Urinary bladder (tissue), 4 donors: ENCODE data around the gene LRWD1. TPM values are rescaled to one million over a fixed set of nuclear protein-coding genes. Genes with fewer than 3 reads are reported as not detected.

Experiments used
- DNase-seq: peaks from one replicate; pipeline ENCODE4 v3.0.0-alpha.2; 2015; ENCODE audit errors: extremely low spot score
- H3K27ac ChIP-seq: one replicate; pipeline ENCODE4 v1.5.1; 2013; ENCODE audit warnings: low read depth, mild to moderate bottlenecking, moderate library complexity
- H3K36me3 ChIP-seq: one replicate; pipeline ENCODE4 v1.6.1; 2013; ENCODE audit warnings: mild to moderate bottlenecking, moderate library complexity; ENCODE audit not compliant: insufficient read depth
- H3K4me1 ChIP-seq: one replicate; pipeline ENCODE4 v1.6.1; 2013; ENCODE audit warnings: mild to moderate bottlenecking, moderate library complexity; ENCODE audit not compliant: insufficient read depth
- H3K4me3 ChIP-seq: one replicate; pipeline ENCODE4 v1.5.1; 2013; ENCODE audit warnings: low read depth, low read length
- WGBS: extraction: QIAGEN DNeasy Blood & Tissue Kit; methylation state at CpG from one replicate; pipeline ENCODE4 v1.1.7; 2013; 5-methylcytosine and 5-hydroxymethylcytosine counted together
- polyA plus RNA-seq: library from polyadenylated mRNA; stranded (reverse); fragments of 200-250 nt; gene quantifications from one replicate; pipeline ENCODE4 v1.2.3, GENCODE V29; 2013
- total RNA-seq: library from RNA; depleted of rRNA; stranded (reverse); fragments of >200 nt; gene quantifications from one replicate; pipeline ENCODE4 v1.2.3, GENCODE V29; 2014
- donor health status: healthy with polysubstance abuse.
- donor health status: healthy.

LRWD1 gene
- total RNA-seq, result 8.6 TPM
- 17.5 TPM for polyA plus RNA-seq

GRCh38 chr7:102464577-102465280 lies at the start of gene LRWD1, which contains the start of gene ALKBH4:
Gene LRWD1 (plus strand): TSS chr7:102464984. CDS start chr7:102465081, 97 bp downstream.
Gene ALKBH4 (minus strand): TSS chr7:102464863. CDS start chr7:102464836, 27 bp downstream.
- Histone ChIP-seq H3K4me3 (peak within 1 kb of the TSS; percentile 77), H3K4me1 (no peaks in the 10 kb centered on the region), H3K27ac (peak within 1 kb of the TSS; percentile 12), H3K36me3 (no peaks in the 10 kb centered on the region)
- WGBS, result under 1% methylated on average over 81 of the region's 81 CpGs
- DNase-seq, result peak; percentile 54

GRCh38 chr7:102415685-102416225 lies 49.0 kb upstream of the LRWD1 start:
- WGBS, result 79% methylated on average over 12 of the region's 12 CpGs
- Histone ChIP-seq H3K4me3 (no peak overlapping the region), H3K4me1 (no peaks in the 10 kb centered on the region), H3K27ac (no peak overlapping the region), H3K36me3 (no peaks in the 10 kb centered on the region)
- no peak for DNase-seq

- no peak for DNase-seq
- no peaks in the 10 kb centered on the region for H3K4me1 ChIP-seq
- no peak overlapping the region for H3K27ac ChIP-seq
- 92% methylated on average over 6 of the region's 6 CpGs for WGBS
- H3K4me3 ChIP-seq, result no peak overlapping the region
- H3K36me3 ChIP-seq, result no peaks in the 10 kb centered on the region
Observed at GRCh38 chr7:102416406-102416805, 48.4 kb upstream of the LRWD1 start.

GRCh38 chr7:102417105-102417504 lies 47.7 kb upstream of the LRWD1 start:
- H3K4me3 ChIP-seq, result no peak overlapping the region
- no peaks in the 10 kb centered on the region for H3K4me1 ChIP-seq
- H3K27ac ChIP-seq, result no peak overlapping the region
- no peak for DNase-seq
- 86% methylated on average over 3 of the region's 3 CpGs for WGBS
- H3K36me3 ChIP-seq, result no peaks in the 10 kb centered on the region

DNA sequence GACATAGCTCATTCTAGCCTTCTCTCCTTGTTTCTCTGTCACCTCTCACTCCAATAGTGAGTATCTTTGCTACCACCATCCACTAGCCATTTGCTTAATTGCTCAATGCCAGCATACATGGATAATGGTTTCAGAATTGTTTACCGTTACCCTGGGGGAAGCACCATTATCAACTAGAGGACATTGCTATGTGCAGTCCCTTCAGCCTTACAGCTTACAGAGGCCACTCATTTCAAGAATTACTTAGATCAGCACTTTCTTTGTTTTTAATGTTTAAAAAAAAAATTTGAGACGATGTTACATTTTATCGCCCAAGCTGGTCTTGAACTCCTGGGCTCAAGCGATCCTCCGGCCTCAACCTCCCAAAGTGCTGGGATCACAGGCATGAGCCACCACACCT lies 46.2 kb upstream of the LRWD1 start:
- no peak overlapping the region for H3K4me3 ChIP-seq
- 97% methylated on average over 5 of the region's 5 CpGs for WGBS
- H3K27ac ChIP-seq, result no peak overlapping the region
- DNase-seq, result no peak
- no peaks in the 10 kb centered on the region for H3K36me3 ChIP-seq
- no peaks in the 10 kb centered on the region for H3K4me1 ChIP-seq

DNA sequence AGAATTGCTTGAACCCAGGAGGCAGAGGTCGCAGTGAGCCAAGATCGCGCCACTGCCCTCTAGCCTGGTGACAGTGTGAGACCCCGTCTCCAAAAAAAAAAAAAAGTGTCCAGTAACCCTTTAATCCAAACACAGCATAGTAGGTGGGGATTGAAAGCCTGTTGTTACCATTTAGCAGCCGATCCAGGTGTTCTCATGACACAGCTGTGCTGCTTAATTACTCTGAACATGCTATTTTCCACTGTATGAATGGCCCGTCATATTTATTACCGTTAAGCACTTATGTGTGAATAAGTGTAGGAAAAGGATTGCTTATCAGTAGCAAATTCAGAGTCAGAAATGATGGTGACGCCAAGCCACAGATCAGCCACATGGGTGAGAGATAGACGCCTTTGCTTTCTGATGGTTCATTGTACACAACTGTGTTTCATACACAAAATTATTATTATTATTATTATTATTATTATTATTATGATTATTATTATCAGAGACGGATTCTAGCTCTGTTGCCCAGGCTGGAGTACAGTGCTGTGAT lies 43.0 kb upstream of the LRWD1 start:
- Histone ChIP-seq H3K4me3 (no peak overlapping the region), H3K27ac (no peak overlapping the region), H3K36me3 (peaks cover 4% of the 10 kb centered on the region), H3K4me1 (no peaks in the 10 kb centered on the region)
- WGBS, result 92% methylated on average over 10 of the region's 10 CpGs
- DNase-seq, result no peak

DNA sequence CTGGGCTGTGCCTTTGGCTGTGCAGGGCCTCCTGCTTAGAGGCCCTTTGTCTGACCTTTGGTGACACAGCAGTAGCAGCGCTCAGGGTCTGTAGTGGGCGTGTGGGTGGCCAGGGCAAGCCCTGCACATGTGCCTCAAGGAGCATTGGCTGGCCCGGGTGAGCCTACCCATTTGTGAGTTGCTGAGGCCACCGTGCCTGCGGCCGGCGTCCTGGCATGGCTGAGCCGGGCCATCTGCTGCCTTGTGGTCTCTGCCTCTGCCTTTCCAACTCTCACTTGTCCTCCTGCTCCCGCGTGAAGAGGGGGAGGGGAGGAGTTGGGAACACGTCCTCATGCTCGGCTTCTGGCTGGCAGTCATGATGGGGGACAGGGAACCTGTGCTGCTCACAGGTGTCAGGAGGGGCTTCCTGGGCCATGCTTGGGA lies 40.6 kb upstream of the LRWD1 start:
- DNase-seq, result no peak
- Histone ChIP-seq H3K4me3 (no peak overlapping the region), H3K27ac (no peak overlapping the region), H3K4me1 (no peaks in the 10 kb centered on the region), H3K36me3 (peaks cover 4% of the 10 kb centered on the region)
- WGBS, result 71% methylated on average over 12 of the region's 12 CpGs

DNA sequence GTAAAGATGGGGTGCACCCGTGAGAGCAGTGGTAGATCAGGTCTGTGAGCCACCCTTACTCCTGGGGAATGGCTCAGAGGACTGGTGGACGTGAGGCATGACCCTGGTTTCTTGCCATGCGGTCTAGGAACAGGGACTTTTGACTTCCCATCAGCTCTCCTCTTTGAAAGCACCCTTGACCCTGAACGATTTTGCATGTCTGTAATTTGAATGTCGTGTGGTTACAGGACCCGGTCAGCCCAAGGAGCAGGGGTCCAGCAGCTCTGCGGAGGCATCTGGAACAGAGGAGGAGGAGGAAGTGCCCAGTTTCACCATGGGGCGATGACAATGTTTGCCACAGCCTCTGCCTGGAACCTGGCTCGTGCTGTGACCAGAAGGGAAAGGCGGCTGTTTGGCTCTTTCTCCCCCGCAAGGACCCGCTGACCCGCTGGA lies 40.0 kb upstream of the LRWD1 start:
- 91% methylated on average over 13 of the region's 13 CpGs for WGBS
- Histone ChIP-seq H3K4me3 (no peak overlapping the region), H3K4me1 (no peaks in the 10 kb centered on the region), H3K27ac (no peak overlapping the region), H3K36me3 (peaks cover 4% of the 10 kb centered on the region)
- no peak for DNase-seq

GRCh38 chr7:102425639-102426267 lies 39.0 kb upstream of the LRWD1 start:
- 71% methylated on average over 25 of the region's 25 CpGs for WGBS
- peaks cover 4% of the 10 kb centered on the region for H3K36me3 ChIP-seq
- no peak for DNase-seq
- H3K4me1 ChIP-seq, result no peaks in the 10 kb centered on the region
- no peak overlapping the region for H3K4me3 ChIP-seq
- peak overlapping the region; percentile 28 for H3K27ac ChIP-seq

DNA sequence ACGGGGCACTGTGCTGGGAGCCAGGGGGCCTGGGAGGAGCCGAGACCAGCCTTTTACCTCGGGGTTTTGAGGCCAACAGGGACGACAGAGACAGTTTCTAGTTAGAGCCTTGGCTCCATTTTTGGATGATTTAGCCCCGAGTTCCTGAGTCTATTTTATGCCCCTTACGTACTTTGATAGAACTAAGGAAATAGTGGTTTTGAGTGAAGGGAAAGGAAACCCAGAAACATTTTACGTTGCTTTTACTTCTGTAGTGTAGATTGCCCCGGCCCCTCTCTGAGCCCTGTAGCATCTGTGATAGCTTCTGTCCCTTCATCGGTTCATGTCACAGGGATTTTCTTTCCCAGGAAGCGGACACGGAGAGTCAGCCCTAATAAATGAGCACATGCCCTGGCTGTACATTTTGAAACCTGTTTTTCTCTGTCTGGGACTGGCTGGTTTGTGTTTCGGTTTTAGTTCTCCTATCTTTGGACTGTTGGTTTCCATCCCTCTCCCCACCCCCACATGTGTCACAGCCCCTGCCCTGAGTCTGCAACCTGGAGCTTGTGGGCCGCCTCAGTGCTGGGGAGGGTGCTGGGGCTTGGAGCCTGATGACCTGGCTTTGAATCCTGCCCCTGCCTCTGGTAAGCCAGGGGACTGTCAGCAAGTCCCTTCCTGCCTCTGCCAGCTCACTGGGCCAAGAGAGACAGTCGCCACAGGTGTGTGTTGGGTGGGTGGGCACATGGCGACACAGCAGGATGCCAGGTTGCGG lies 38.3 kb upstream of the LRWD1 start:
- Histone ChIP-seq H3K36me3 (peaks cover 4% of the 10 kb centered on the region), H3K4me3 (no peak overlapping the region), H3K27ac (peak overlapping the region; percentile 59)

GRCh38 chr7:102427019-102427405 lies 37.8 kb upstream of the LRWD1 start:
- Histone ChIP-seq H3K27ac (peak overlapping the region; percentile 59), H3K36me3 (peaks cover 4% of the 10 kb centered on the region), H3K4me3 (no peak overlapping the region), H3K4me1 (no peaks in the 10 kb centered on the region)
- 85% methylated on average over 5 of the region's 5 CpGs for WGBS
- DNase-seq, result no peak

More for the DNA sequence above, 38.3 kb upstream of the LRWD1 start:
- WGBS, result 83% methylated on average over 16 of the region's 16 CpGs
- H3K4me1 ChIP-seq, result no peaks in the 10 kb centered on the region
- no peak for DNase-seq

GRCh38 chr7:102429141-102429899 lies 35.5 kb upstream of the LRWD1 start:
- Histone ChIP-seq H3K4me3 (no peak overlapping the region), H3K4me1 (no peaks in the 10 kb centered on the region), H3K36me3 (peaks cover 4% of the 10 kb centered on the region), H3K27ac (no peak overlapping the region)
- DNase-seq, result no peak
- 92% methylated on average over 10 of the region's 10 CpGs for WGBS
